Activated CD8-positive, alpha-beta memory T cell treated with anti-CD3 and anti-CD28 coated beads, Interleukin-2, amount 50 U/mL, for 24 hours (primary cell): Measurements from ENCODE around the gene ZNRF1.

Experiments
- DNase-seq: peaks from one replicate; pipeline ENCODE4 v3.0.0-alpha.2; 2020; ENCODE audit errors: extremely low read depth

The ZNRF1 gene

DNA sequence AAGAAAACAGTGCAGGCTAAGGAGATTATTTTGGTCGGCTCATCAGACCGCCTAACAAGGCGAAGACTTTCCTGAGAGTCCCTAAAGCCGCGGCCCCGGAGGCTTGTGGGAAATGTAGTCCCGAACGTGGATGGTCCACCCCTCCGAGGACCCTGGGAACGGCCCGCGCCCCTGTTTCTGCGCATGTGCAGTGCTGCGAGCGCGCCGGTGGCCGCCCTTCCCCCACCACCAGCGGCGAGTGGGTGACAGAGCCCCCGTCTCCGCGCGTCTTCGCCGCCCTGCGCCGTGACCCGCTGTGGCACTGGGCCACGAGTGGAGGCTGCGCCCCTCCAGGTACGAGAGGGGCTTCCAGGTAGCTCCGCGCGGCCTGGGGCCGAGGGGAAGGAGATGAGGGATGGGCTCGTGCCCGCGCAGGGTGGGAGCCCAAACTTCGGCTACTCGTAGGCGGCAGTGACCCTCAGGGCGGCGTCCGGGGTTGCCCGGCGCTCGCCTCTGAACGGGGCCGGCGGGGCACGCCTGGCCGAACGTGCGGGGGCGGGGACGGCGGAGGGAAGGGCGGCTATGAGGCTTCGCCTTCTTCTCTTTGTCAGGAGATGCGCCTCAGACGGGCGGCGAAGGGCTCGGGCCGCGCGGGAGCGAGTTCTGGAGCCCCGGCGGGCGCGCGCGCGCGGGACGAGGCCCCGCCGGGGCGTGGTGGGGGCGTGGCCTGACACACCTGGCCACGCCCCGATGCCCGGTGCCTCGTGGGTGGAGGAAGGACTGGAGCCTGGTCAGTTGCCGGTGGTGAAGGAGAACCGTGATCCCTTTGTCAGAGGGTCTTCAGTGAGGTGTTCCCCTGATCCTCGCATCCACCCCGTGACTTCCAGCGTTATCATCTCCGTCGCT lies 149.7 kb downstream of the ZNRF1 start, which contains the start of gene ZFP1:
ZFP1 (plus strand) TSS at position 214 of the 885 bp plus-strand sequence. CDS start 4,428 bp downstream, outside the sequence.
- peak; percentile 89 for DNase-seq

DNA sequence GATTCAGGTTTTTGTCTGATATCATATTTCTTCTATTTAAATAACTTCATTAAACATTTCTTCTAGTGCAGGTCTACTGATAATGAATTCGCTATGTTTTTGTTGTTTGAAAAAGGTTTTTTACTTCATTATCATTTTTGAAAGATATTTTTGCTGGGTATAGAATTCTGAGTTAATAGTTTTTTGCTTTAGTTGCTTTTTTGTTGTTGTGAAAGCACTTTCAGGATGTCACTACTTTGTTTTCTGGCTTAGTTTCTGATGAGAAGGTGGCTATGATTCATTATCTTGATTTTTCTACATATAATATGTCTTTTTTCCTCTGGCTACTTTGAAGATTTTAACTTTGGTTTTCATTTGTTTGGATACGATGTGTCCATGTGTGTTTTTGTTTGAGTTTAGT lies 153.0 kb downstream of the ZNRF1 start:
- DNase-seq = no peak

DNA sequence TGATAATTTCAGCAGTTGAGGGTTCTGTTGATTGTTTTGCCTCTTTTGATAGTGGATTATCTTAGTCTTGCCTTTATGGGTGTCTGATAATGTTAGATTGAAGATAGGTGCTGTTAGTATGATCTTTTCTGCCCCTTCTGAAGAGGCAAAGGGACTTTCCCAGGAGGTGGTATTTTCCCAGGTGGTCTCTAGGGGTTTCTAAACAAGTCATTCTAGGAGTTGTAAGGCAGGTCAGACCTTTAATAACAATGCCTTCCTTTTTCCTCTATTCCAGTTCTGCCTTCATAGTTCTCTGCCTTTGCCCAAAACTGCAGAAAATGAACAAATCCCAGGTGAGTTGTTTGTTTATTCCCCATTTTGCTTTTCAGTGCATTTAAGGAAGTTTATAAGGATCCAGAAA lies 153.8 kb downstream of the ZNRF1 start:
- DNase-seq = no peak

DNA sequence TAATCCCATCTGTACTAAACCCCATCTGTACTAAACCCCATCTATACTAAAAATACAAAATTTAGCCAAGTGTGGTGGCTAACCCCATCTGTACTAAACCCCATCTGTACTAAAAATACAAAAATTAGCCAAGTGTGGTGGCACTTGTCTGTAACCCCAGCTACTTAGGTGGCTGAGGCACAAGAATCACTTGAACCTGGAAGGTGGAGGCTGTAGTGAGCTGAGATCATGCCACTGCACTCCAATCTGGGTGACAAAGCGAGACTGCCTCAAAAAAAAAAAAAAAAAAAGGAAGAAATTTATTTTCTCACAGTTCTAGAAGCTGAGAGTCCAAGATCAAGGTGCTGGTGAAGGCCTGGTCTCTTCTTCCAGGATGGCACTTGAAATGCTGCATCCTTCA lies 161.6 kb downstream of the ZNRF1 start:
- DNase-seq = no peak
